ENCODE data around the gene DSTN.

DSTN gene

GRCh38 chr20:17621229-17621968 is 51.5 kb downstream of the DSTN start:
- in situ Hi-C loops (cut with HindIII; ENCODE audit: low sequenced_read_pairs) = no loop called here

DNA sequence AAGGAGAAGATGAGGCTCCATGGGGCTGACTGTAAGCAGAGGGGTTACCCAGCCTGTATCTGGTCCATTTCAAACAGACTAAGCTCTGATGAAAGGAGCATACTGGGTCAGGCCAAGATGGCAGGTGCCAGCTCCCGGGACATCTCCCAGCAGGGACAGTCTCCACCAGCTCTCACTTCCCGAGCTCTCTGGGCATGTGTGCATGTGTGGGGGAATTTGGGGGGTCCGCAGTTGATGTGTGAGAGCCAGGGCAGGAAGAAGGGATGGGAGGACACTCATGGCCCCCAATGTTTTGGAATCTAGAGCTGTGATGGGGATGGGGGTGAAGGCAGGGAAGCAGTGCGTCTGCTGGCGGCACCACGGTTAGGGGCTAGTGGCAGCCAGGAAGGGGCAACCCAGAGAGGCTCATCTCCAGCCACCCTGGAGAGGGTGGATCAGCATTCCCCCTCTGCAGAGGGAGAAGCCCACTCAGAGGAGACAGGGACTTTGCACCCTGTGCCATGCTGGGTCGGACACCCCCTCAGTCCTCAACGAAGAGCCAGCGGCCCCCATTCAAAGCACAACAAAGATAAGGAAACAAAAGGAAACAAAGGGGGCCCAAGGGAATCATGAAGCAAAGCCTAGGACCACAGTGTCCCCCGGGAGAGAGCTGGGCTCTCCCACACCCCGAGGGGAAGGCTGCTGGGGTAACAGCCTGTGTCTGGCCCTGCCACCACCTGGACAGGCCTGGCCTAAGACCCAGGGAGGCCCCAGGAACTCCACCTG is 52.4 kb downstream of the DSTN start:
- in situ Hi-C loops (cut with HindIII; ENCODE audit: low sequenced_read_pairs) = no loop called here

- in situ Hi-C loops (cut with HindIII; ENCODE audit: low sequenced_read_pairs) = no loop called here
Observed at GRCh38 chr20:17622851-17623508, 53.1 kb downstream of the DSTN start.

- in situ Hi-C loops (cut with HindIII; ENCODE audit: low sequenced_read_pairs) = no loop called here
Observed at GRCh38 chr20:17624070-17624469, 54.2 kb downstream of the DSTN start.

GRCh38 chr20:17624551-17625245 is 54.8 kb downstream of the DSTN start:
- in situ Hi-C loops (cut with HindIII; ENCODE audit: low sequenced_read_pairs) = no loop called here

- in situ Hi-C loops (cut with HindIII; ENCODE audit: low sequenced_read_pairs) = no loop called here
Observed at GRCh38 chr20:17625246-17626051, 55.6 kb downstream of the DSTN start.

GRCh38 chr20:17626217-17627007 is 56.5 kb downstream of the DSTN start:
- in situ Hi-C loops (cut with HindIII; ENCODE audit: low sequenced_read_pairs) = no loop called here

DNA sequence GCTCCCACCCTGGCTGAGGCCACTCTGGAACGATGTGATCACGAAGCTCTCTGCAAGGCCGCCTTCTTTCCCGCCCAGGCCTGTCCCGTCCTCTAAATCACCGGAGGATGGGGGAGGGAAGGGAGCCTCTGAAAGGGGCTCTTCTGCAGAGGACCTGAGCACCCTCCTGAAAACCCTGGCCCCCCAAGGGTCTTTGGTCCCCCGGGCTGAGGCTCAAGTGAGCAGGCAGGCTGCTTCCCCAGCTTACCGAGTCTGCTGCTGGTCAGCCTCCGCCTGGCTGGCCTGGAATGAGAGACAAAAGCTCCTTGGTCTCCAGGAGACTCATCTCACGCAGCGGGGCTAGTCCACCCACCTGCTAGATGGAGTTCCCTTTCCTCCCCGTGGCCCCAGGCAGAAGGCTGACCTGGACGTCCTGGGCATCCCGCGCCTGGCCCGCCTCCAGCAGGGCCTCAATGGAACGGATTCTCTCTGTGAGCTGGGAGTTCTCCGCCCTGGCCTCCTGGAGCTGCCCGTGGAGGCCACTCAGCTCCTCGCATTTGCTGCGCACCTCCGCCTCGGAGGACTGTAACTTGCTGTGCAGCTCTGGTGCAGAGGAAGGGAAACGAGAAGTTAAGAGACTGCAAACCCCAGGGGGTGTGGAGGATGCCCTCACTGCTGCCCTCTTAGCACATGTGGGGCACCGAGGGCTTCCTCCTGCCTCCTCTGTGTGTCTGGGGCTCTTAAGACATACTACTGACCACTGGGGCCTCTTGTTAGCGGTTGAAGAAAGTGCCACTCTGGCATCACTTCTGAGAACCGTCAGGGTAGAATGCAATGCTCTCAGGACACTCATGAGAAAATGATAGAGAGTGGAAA is 57.5 kb downstream of the DSTN start:
- in situ Hi-C loops (cut with HindIII; ENCODE audit: low sequenced_read_pairs) = no loop called here

GRCh38 chr20:17628101-17628841 is 58.4 kb downstream of the DSTN start:
- in situ Hi-C loops (cut with HindIII; ENCODE audit: low sequenced_read_pairs) = no loop called here

- in situ Hi-C loops (cut with HindIII; ENCODE audit: low sequenced_read_pairs) = no loop called here
Observed at GRCh38 chr20:17629025-17629424, 59.1 kb downstream of the DSTN start.

DNA sequence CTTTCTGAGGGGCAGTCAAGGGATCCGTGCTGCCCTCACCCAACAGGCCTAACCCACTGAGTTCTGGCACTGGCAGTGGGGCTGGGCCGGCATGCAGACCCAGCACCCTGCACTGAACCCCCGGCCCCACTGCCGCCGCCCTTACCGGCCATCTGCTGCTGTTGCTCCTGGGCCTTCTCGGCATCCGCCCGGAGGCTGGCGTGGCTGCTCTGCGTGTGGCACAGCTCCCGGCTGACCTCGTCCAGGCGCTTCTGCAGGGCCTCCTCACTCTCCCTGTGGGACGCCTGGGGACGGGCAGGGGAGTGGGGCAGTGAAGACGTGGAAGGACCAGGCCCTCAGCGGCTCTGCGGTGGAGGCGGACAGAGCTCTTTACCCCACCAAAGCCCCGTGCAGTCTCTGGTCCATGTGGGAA is 59.8 kb downstream of the DSTN start:
- in situ Hi-C loops (cut with HindIII; ENCODE audit: low sequenced_read_pairs) = no loop called here

DNA sequence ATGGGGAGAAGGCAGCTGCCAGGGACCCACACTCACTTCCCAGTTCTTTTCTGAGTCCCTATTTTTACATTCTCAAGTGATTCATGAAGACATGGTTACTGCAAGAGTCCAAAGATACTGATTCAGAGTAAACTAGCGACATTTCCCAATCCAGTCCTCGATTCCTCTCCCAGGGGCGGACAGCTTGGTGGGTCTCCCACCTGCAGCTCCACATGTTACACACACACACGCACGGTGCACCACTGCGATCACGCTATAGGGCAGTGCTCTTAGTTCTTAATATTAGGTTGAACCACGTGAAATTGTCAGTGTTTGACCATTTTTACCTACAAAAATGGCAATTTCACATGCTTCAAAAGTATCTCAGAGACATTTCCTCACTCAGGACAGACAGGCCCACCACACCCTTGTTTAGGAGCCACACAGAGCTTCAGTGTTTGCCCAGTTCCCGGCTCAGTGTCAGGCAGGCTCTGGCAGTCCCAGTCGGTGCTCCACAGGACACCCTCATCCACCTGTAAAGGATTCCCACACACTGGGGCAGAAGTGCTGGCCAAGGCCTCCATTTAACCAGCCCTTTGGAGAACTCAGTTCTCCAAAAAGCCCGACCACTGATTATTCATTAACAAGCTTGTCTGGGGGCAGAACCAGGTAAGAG is 60.4 kb downstream of the DSTN start:
- in situ Hi-C loops (cut with HindIII; ENCODE audit: low sequenced_read_pairs) = no loop called here

DNA sequence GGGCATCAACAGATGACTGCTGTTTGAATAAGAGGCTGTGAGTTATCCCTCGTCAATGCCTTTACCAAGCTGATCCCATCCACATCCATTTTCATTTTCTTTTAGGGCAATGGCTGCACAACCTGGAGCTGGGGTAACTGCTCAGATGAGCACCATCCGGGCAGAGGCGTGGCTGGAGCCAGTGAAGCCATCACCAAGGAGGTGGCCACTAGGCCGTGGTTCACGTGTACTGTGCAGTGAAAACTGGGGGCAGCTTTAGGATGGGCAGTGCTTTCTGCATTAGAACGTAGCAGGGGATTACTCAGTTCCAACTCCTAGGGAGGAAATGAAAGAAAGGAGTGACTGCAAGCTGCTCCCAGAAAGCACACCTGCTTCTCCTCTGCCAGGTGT is 60.9 kb downstream of the DSTN start:
- in situ Hi-C loops (cut with HindIII; ENCODE audit: low sequenced_read_pairs) = no loop called here

GRCh38 chr20:17631576-17632319 is 61.9 kb downstream of the DSTN start:
- in situ Hi-C loops (cut with HindIII; ENCODE audit: low sequenced_read_pairs) = no loop called here

- in situ Hi-C loops (cut with HindIII; ENCODE audit: low sequenced_read_pairs) = no loop called here
Observed at GRCh38 chr20:17633221-17633849, 63.5 kb downstream of the DSTN start.

- in situ Hi-C loops (cut with HindIII; ENCODE audit: low sequenced_read_pairs) = no loop called here
Observed at GRCh38 chr20:17633850-17634500, 64.1 kb downstream of the DSTN start.
